Endodermal cell (in vitro differentiated cells): ENCODE measurements around the gene MORN4. TPM values are rescaled to one million over a fixed set of nuclear protein-coding genes. Genes with fewer than 3 reads are reported as not detected.

Experiments used
- DNase-seq: peaks from one replicate; pipeline ENCODE4 v3.0.0-alpha.2; 2017
- H3K27ac ChIP-seq: 2 replicates; pipeline ENCODE4 v1.5.1; 2013; ENCODE audit warnings: mild to moderate bottlenecking, low read depth, low read length, moderate library complexity
- H3K27me3 ChIP-seq: 2 replicates; pipeline ENCODE4 v1.6.1; 2013; ENCODE audit warnings: mild to moderate bottlenecking, low read length, moderate library complexity; ENCODE audit not compliant: insufficient read depth, control insufficient read depth, poor library complexity, severe bottlenecking
- H3K36me3 ChIP-seq: 2 replicates; pipeline ENCODE4 v1.7.0; 2013; ENCODE audit warnings: mild to moderate bottlenecking, low read length, moderate library complexity; ENCODE audit not compliant: control insufficient read depth, insufficient read depth
- H3K4me1 ChIP-seq: one replicate; pipeline ENCODE4 v1.7.0; 2013; ENCODE audit warnings: low read length; ENCODE audit not compliant: control insufficient read depth, insufficient read depth
- H3K4me3 ChIP-seq: 2 replicates; pipeline ENCODE4 v1.5.1; 2013; ENCODE audit warnings: mild to moderate bottlenecking, low read length, moderate library complexity
- H3K9ac ChIP-seq: 2 replicates; pipeline ENCODE4 v1.6.1; 2013; ENCODE audit warnings: mild to moderate bottlenecking, low read length, moderate library complexity; ENCODE audit not compliant: poor library complexity, severe bottlenecking; ENCODE audit errors: extremely low read depth
- H3K9me3 ChIP-seq: 2 replicates; pipeline ENCODE4 v1.6.1; 2013; ENCODE audit warnings: mild to moderate bottlenecking, low read length, moderate library complexity; ENCODE audit not compliant: control insufficient read depth
- H3K27ac Mint-ChIP-seq: 2 replicates; pipeline ENCODE4 v1.8.0; 2020; ENCODE audit warnings: mixed read lengths
- H3K27me3 Mint-ChIP-seq: 2 replicates; pipeline ENCODE4 v1.8.0; 2021; ENCODE audit warnings: mild to moderate bottlenecking, mixed read lengths; ENCODE audit not compliant: insufficient read depth
- H3K36me3 Mint-ChIP-seq: 2 replicates; pipeline ENCODE4 v1.8.0; 2020; ENCODE audit warnings: low read depth, mixed read lengths
- H3K4me1 Mint-ChIP-seq: 2 replicates; pipeline ENCODE4 v1.8.0; 2020; ENCODE audit warnings: mixed read lengths
- H3K4me3 Mint-ChIP-seq: 2 replicates; pipeline ENCODE4 v1.8.0; 2020; ENCODE audit warnings: mild to moderate bottlenecking, moderate library complexity, mixed read lengths
- H3K9me3 Mint-ChIP-seq: 2 replicates; pipeline ENCODE4 v1.8.0; 2020; ENCODE audit warnings: mild to moderate bottlenecking, mixed read lengths
- WGBS, 2 experiments: methylation state at CpG; one replicate each; pipeline versions ENCODE4 v1.1.5 to v1.1.7; 2013; ENCODE audit warnings: missing lambda C conversion rate in 2 of 2, mixed read lengths in 1 of 2; ENCODE audit not compliant: insufficient coverage in 1 of 2, insufficient read length in 1 of 2; 5-methylcytosine and 5-hydroxymethylcytosine counted together
- total RNA-seq, 2 donors: library from RNA; stranded (reverse); fragmentation: NEBNext Ultra II Directional in 1 of 2; extraction: Animal tissue kit (Norgen Biotek cat#: 25700) in 1 of 2; gene quantifications; 2 replicates in 1 of 2; 3 replicates in 1 of 2; pipeline ENCODE4 v1.2.1, GENCODE V29; 2021
- TF ChIP-seq, protein P1 (sequence below): fragments of 200-600 bp; sonication (generic); conservative IDR thresholded peaks from 2 replicates; pipeline ENCODE4 v1.5.0; 2021; ENCODE audit warnings: antibody characterized with exemption, mild to moderate bottlenecking

The MORN4 gene
- total RNA-seq, 2 donors from 2014 or later: 19.0 to 21.3 TPM

DNA sequence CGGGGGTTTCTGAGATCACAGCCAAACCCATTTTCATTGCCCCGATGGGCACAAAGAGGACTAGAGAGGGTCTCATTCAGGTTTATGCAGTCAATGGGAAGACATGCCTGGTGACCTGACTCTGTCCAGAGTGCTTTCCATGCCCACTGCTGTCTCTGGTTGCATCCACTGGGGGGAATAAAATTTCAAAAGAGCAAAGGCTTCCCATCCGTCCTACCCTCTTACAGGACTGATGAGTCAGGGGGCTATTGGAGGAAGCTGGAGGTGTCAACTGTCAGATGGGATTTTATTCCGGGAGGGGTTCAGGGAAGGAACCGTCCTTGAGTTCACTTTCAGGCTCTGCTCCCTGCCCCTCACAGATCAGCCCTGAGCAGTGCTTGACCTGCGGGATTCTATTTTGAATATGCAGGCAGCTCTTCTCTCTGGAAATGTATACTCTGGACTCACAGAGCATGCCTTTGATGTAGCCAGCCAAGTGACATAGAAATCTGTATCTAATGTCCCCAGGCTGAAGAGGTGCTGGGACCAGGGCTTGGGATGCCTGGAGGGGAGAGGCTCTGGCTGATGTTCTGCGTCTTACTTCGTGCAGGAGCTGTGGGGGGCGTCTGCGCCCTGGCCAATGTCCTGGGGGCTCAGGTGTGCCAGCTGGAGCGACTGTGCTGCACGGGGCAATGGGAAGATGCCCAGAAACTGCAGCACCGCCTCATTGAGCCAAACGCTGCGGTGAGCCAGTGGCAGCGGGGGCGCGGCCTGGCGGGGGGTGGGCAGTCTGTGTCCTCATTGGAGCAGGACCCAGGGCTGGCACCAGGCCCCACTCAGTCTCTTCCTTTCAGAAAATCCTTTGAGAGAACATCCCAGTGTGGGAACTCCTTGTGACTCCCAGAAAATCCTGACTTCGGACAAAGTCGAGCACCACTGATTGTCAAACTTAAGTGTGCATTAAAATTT lies 31.8 kb downstream of the MORN4 start:
- no peak overlapping the region for H3K4me3 Mint-ChIP-seq
- H3K27ac ChIP-seq: no peak overlapping the region
- H3K9me3 Mint-ChIP-seq: no peaks in the 10 kb centered on the region
- whole genome bisulfite sequencing, 2 experiments: 81 to 88% methylated on average over 20 to 21 of the region's 21 CpGs
- H3K27me3 Mint-ChIP-seq: no peaks in the 10 kb centered on the region
- DNase-seq: no peak
- TF ChIP-seq, protein P1, sequence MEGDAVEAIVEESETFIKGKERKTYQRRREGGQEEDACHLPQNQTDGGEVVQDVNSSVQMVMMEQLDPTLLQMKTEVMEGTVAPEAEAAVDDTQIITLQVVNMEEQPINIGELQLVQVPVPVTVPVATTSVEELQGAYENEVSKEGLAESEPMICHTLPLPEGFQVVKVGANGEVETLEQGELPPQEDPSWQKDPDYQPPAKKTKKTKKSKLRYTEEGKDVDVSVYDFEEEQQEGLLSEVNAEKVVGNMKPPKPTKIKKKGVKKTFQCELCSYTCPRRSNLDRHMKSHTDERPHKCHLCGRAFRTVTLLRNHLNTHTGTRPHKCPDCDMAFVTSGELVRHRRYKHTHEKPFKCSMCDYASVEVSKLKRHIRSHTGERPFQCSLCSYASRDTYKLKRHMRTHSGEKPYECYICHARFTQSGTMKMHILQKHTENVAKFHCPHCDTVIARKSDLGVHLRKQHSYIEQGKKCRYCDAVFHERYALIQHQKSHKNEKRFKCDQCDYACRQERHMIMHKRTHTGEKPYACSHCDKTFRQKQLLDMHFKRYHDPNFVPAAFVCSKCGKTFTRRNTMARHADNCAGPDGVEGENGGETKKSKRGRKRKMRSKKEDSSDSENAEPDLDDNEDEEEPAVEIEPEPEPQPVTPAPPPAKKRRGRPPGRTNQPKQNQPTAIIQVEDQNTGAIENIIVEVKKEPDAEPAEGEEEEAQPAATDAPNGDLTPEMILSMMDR: no peak
- no peak overlapping the region for H3K27ac Mint-ChIP-seq
- no peaks in the 10 kb centered on the region for H3K4me1 ChIP-seq
- H3K36me3 ChIP-seq: no peaks in the 10 kb centered on the region
- H3K4me3 ChIP-seq: no peak overlapping the region
- no peaks in the 10 kb centered on the region for H3K27me3 ChIP-seq
- no peaks in the 10 kb centered on the region for H3K4me1 Mint-ChIP-seq
- no peak overlapping the region for H3K9ac ChIP-seq
- no peaks in the 10 kb centered on the region for H3K9me3 ChIP-seq
- no peaks in the 10 kb centered on the region for H3K36me3 Mint-ChIP-seq

DNA sequence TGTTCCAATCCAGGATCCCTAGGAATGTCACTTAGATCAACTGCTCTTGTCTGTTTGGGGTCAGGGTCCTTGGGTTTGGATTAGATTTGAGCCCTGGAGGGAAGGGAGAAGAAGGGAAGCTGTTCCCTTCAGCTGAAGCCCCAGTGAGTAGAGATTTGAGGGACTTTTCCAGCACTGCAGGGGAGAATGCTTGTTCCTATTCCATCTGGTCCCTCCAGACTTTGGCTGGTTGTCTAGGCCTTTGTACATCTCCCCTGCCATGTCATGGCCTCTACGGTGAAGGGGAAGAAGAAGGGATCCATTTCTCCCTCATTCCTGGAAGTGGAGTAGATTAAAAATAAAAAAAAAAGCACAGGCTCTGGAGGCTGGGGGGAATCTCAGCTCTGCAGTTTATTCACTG lies 32.7 kb downstream of the MORN4 start:
- 90% methylated on average over 1 of the region's 1 CpG; no CpG with 5 or more reads in 1 of the 2 experiments for WGBS, 2 experiments
- no peaks in the 10 kb centered on the region for H3K36me3 ChIP-seq
- H3K27me3 Mint-ChIP-seq: no peaks in the 10 kb centered on the region
- H3K27me3 ChIP-seq: no peaks in the 10 kb centered on the region
- H3K4me3 ChIP-seq: no peak overlapping the region
- H3K9me3 Mint-ChIP-seq: no peaks in the 10 kb centered on the region
- H3K27ac ChIP-seq: no peak overlapping the region
- H3K9me3 ChIP-seq: no peaks in the 10 kb centered on the region
- DNase-seq: no peak
- H3K9ac ChIP-seq: no peak overlapping the region
- no peak overlapping the region for H3K27ac Mint-ChIP-seq
- no peak overlapping the region for H3K4me3 Mint-ChIP-seq
- H3K4me1 Mint-ChIP-seq: no peaks in the 10 kb centered on the region
- no peaks in the 10 kb centered on the region for H3K36me3 Mint-ChIP-seq
- TF ChIP-seq, protein P1: no peak
- H3K4me1 ChIP-seq: no peaks in the 10 kb centered on the region

DNA sequence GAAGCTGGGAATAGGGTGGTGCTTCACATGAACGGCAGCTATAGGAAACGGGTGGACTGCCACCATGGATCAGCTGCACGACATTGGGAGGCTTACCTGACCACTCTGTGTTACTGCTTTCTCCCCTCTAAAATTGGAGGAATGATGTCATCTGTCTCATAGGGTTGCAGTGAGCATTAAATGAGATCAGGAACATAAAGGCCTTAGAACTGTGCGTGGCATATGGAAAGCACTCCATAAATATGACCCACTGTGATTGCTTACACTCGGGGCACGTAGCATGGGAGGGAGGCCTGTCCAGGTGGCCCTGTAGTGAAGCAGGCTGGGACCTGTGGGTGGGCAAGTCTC lies 34.1 kb downstream of the MORN4 start:
- no peak overlapping the region for H3K4me3 ChIP-seq
- TF ChIP-seq, protein P1: no peak
- no peaks in the 10 kb centered on the region for H3K27me3 ChIP-seq
- no peak overlapping the region for H3K4me3 Mint-ChIP-seq
- H3K27ac Mint-ChIP-seq: no peak overlapping the region
- H3K27me3 Mint-ChIP-seq: no peaks in the 10 kb centered on the region
- WGBS, 2 experiments: 94 to 95% methylated on average over 5 to 6 of the region's 6 CpGs
- H3K27ac ChIP-seq: no peak overlapping the region
- no peak overlapping the region for H3K9ac ChIP-seq
- no peaks in the 10 kb centered on the region for H3K4me1 ChIP-seq
- H3K36me3 ChIP-seq: no peaks in the 10 kb centered on the region
- no peaks in the 10 kb centered on the region for H3K9me3 Mint-ChIP-seq
- H3K4me1 Mint-ChIP-seq: no peaks in the 10 kb centered on the region
- H3K36me3 Mint-ChIP-seq: no peaks in the 10 kb centered on the region
- DNase-seq: no peak
- no peaks in the 10 kb centered on the region for H3K9me3 ChIP-seq
